IPS-NIHi7 (cell line): ENCODE data around the gene C2orf81.
"Not testable (repeated sequence)": the region's sequence is repeated elsewhere in the genome, so short reads cannot be mapped to it uniquely, and the experiment has no call there.

Experiments used
- DNase-seq: peaks from one replicate; pipeline ENCODE4 v3.0.0; 2012; ENCODE audit warnings: mixed read lengths; ENCODE audit errors: extremely low spot score

C2orf81 gene

GRCh38 chr2:74421221-74421870, at the start of gene C2orf81, which contains the start of gene WDR54:
Gene C2orf81 (minus strand): TSS chr2:74421619. CDS start chr2:74421560, 59 bp downstream.
Gene WDR54 (plus strand): TSS chr2:74421730. CDS start chr2:74422154, 424 bp downstream.
- peak; percentile 94 for DNase-seq

- DNase-seq: not testable (repeated sequence)
These were observed 49.3 kb upstream of the C2orf81 start for GRCh38 chr2:74470742-74471141.

GRCh38 chr2:74464406-74464805, 43.0 kb upstream of the C2orf81 start:
- no peak for DNase-seq

- DNase-seq: no peak
These were observed 41.3 kb upstream of the C2orf81 start for GRCh38 chr2:74462786-74463105.

GRCh38 chr2:74462054-74462785, 40.8 kb upstream of the C2orf81 start:
- DNase-seq: no peak

- peak; percentile 28 for DNase-seq
These were observed 40.0 kb upstream of the C2orf81 start for GRCh38 chr2:74461187-74462053.

- DNase-seq: not testable (repeated sequence)
These were observed 38.8 kb upstream of the C2orf81 start for GRCh38 chr2:74460187-74460586.

- DNase-seq: not testable (repeated sequence)
These were observed 38.2 kb upstream of the C2orf81 start for GRCh38 chr2:74459503-74460118.

GRCh38 chr2:74458938-74459363, 37.5 kb upstream of the C2orf81 start:
- DNase-seq: no peak

- DNase-seq: peak; percentile 92
These were observed 36.9 kb upstream of the C2orf81 start, which contains the start of gene WBP1 for GRCh38 chr2:74458132-74458937. Gene WBP1 (plus strand): TSS chr2:74458438. CDS start chr2:74458603, 165 bp downstream.

- DNase-seq: peak; percentile 62
These were observed 36.2 kb upstream of the C2orf81 start for GRCh38 chr2:74457549-74458131.

GRCh38 chr2:74457129-74457548, 35.7 kb upstream of the C2orf81 start:
- no peak for DNase-seq

- peak; percentile 79 for DNase-seq
These were observed 33.5 kb upstream of the C2orf81 start, which contains the start of gene INO80B for GRCh38 chr2:74454654-74455511. Gene INO80B (plus strand): TSS chr2:74455087. CDS start chr2:74455117, 30 bp downstream.

GRCh38 chr2:74450570-74451190, 29.3 kb upstream of the C2orf81 start:
- DNase-seq: no peak

GRCh38 chr2:74448771-74449170, 27.4 kb upstream of the C2orf81 start:
- no peak for DNase-seq

- DNase-seq: no peak
These were observed 26.0 kb upstream of the C2orf81 start for GRCh38 chr2:74447230-74447999.

- no peak for DNase-seq
These were observed 23.3 kb upstream of the C2orf81 start for GRCh38 chr2:74444498-74445318.
